Bronchial smooth muscle cell (primary cell): ENCODE data around the gene GPR21. TPM values are rescaled to one million over a fixed set of nuclear protein-coding genes. Genes with fewer than 3 reads are reported as not detected.

Experiments
- total RNA-seq: library from RNA; depleted of rRNA; stranded (reverse); fragments of >200 nt; gene quantifications from 2 replicates; pipeline ENCODE4 v1.2.1, GENCODE V29; 2014

The GPR21 gene, protein sequence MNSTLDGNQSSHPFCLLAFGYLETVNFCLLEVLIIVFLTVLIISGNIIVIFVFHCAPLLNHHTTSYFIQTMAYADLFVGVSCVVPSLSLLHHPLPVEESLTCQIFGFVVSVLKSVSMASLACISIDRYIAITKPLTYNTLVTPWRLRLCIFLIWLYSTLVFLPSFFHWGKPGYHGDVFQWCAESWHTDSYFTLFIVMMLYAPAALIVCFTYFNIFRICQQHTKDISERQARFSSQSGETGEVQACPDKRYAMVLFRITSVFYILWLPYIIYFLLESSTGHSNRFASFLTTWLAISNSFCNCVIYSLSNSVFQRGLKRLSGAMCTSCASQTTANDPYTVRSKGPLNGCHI
- total RNA-seq, result 0.69 and 1.1 TPM in 2 replicates

GRCh38 chr9:123033352-123033751 is at the start of gene GPR21:
Gene GPR21 (plus strand): TSS chr9:123033667. CDS start chr9:123034567, 900 bp downstream.

Other genes with a start within 250 kb of the GPR21 start
- gene OR5C1, start 244.7 kb upstream of the GPR21 start, total RNA-seq, result not detected in 2 replicates
- not detected in 2 replicates for gene OR1K1, start 233.5 kb upstream of the GPR21 start, total RNA-seq
- gene PDCL, start 205.1 kb upstream of the GPR21 start, total RNA-seq, result 37.7 and 55.8 TPM in 2 replicates
- gene RC3H2, start 128.3 kb upstream of the GPR21 start, total RNA-seq, result 21.9 and 25.7 TPM in 2 replicates
- 8.2 and 12.6 TPM in 2 replicates for gene ZBTB6, start 120.3 kb upstream of the GPR21 start, total RNA-seq
- gene ZBTB26, start 102.2 kb upstream of the GPR21 start, total RNA-seq, result 2.1 and 2.5 TPM in 2 replicates
- gene RABGAP1, start 92.6 kb upstream of the GPR21 start, total RNA-seq, result 36.6 and 37.7 TPM in 2 replicates
- 1.4 and 2.4 TPM in 2 replicates for gene STRBP, start 234.9 kb downstream of the GPR21 start, total RNA-seq